ENCODE data around the gene HMGCR. TPM values are rescaled to one million over a fixed set of nuclear protein-coding genes. Genes with fewer than 3 reads are reported as not detected.

The HMGCR gene
- total RNA-seq, 1 donor from 2014 or later = 4.9 TPM

GRCh38 chr5:75335952-75336614 lies 937 bp upstream of the HMGCR start:
- Histone ChIP-seq H3K9me3 (no peaks in the 10 kb centered on the region), H3K36me3 (no peaks in the 10 kb centered on the region), H3K4me3 (peak overlapping the region; percentile 69 to 78), H3K27me3 (no peaks in the 10 kb centered on the region), H3K4me1 (peaks cover 0 to 2% of the 10 kb centered on the region in 2 donors), H3K27ac (peak overlapping the region; percentile 68 to 75)
- intact Hi-C loops (cut with DNase I) = loop anchor here (1.0 to 10.0 kb wide), 6 partner anchors 99 to 651 kb away; partner anchors contain the start of genes GCNT4, GFM2, HEXB and NSA2
- DNase-seq (ENCODE audit: low spot score in 2 of 2) = peak in 1 of 2 donors; percentile 65
- peak; percentile 10 to 41 (median 16) for TF ChIP-seq CTCF (IDR thresholded peaks at IDR 0.05)

DNA sequence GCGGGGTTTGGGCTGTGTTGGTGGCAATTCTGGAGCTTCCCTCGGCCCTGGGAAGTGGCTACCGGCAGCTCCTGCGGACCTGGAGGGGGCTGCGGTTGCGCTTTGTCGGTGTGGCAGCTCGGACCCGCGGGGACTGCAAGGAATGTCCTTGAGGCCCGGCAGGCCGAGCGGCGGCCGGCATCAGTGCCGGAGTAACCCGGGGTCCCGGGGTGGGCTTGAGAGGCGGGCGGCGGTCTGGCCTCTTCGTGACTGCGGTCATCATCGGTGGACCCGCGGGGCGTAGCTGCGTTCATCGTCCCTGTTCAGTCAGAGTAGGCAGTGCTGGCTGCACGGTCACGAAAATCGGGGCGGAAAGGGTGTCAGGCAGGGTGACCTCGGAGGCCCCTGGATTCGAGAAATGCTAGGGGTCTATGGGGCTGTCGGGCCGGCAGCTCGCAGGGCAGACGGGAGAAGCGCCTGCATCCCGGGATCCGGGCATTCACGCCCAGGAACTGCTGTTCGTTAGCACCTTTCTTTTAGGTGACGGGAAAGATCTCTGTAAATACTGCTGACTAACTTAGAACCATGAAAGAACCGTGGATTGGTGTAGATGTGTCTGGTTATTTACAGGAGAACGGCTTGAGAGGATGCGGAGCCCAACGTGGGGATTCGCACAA lies 474 bp downstream of the HMGCR start:
- Histone ChIP-seq H3K9me3 (no peaks in the 10 kb centered on the region), H3K27ac (peak overlapping the region; percentile 75 to 87), H3K36me3 (no peaks in the 10 kb centered on the region), H3K27me3 (no peaks in the 10 kb centered on the region), H3K4me1 (peaks cover 0 to 2% of the 10 kb centered on the region in 2 donors), H3K4me3 (peak overlapping the region; percentile 69 to 78)
- intact Hi-C loops (cut with DNase I) = loop anchor here (1.0 to 10.0 kb wide), 7 partner anchors 174 to 653 kb away; partner anchors contain the start of genes CERT1, GCNT4, GFM2 and HEXB
- TF ChIP-seq CTCF (IDR thresholded peaks at IDR 0.05) = no peak
- peak in 1 of 2 donors; percentile 67 for DNase-seq (ENCODE audit: low spot score in 2 of 2)

- H3K27ac ChIP-seq = no peak overlapping the region
- intact Hi-C loops (cut with DNase I) = loop anchor here (5.0 to 10.0 kb wide), 3 partner anchors 239 to 571 kb away; partner anchors contain the start of genes GFM2 and NSA2
Observed at GRCh38 chr5:75338408-75338807, 1.4 kb downstream of the HMGCR start.

GRCh38 chr5:75340714-75341478 lies 3.9 kb downstream of the HMGCR start:
- H3K9me3 ChIP-seq = no peaks in the 10 kb centered on the region
- no peak for TF ChIP-seq CTCF (IDR thresholded peaks at IDR 0.05)
- no peaks in the 10 kb centered on the region for H3K27me3 ChIP-seq
- peaks cover 11 to 14% of the 10 kb centered on the region in 2 donors for H3K36me3 ChIP-seq
- H3K4me1 ChIP-seq = peaks cover 0 to 2% of the 10 kb centered on the region in 2 donors
- DNase-seq (ENCODE audit: low spot score in 2 of 2) = no peak
- no peak overlapping the region for H3K27ac ChIP-seq
- intact Hi-C loops (cut with DNase I) = no loop called here
- H3K4me3 ChIP-seq = no peak overlapping the region

More at GRCh38 chr5:75338408-75338807, 1.4 kb downstream of the HMGCR start:
- no peaks in the 10 kb centered on the region for H3K27me3 ChIP-seq
- H3K36me3 ChIP-seq = no peaks in the 10 kb centered on the region
- peaks cover 0 to 2% of the 10 kb centered on the region in 2 donors for H3K4me1 ChIP-seq
- no peak for DNase-seq (ENCODE audit: low spot score in 2 of 2)
- TF ChIP-seq CTCF (IDR thresholded peaks at IDR 0.05) = no peak
- peak overlapping the region; percentile 69 to 78 for H3K4me3 ChIP-seq
- H3K9me3 ChIP-seq = no peaks in the 10 kb centered on the region

GRCh38 chr5:75341934-75342333 lies 4.9 kb downstream of the HMGCR start:
- DNase-seq (ENCODE audit: low spot score in 2 of 2) = no peak
- no peak overlapping the region for H3K27ac ChIP-seq
- peaks cover 0 to 2% of the 10 kb centered on the region in 2 donors for H3K4me1 ChIP-seq
- H3K36me3 ChIP-seq = peaks cover 14 to 23% of the 10 kb centered on the region in 2 donors
- no peaks in the 10 kb centered on the region for H3K9me3 ChIP-seq
- no peaks in the 10 kb centered on the region for H3K27me3 ChIP-seq
- TF ChIP-seq CTCF (IDR thresholded peaks at IDR 0.05) = no peak
- H3K4me3 ChIP-seq = no peak overlapping the region
- intact Hi-C loops (cut with DNase I) = no loop called here

Data from ascending aorta (tissue), 2 donors.